Ovary (tissue), 9 donors: ENCODE measurements around the gene ANO1. TPM values are rescaled to one million over a fixed set of nuclear protein-coding genes. Genes with fewer than 3 reads are reported as not detected.

ENCODE experiments used
- DNase-seq, 5 donors: peaks; one replicate each; pipeline ENCODE4 v3.0.0-alpha.2; 2019 to 2020
- H3K27ac ChIP-seq, 2 donors: fragments of 200-600 bp; one replicate each; pipeline versions ENCODE4 v1.5.1 to v1.8.0; 2019 to 2022
- H3K27me3 ChIP-seq: fragments of 200-600 bp; one replicate; pipeline ENCODE4 v1.8.0; 2022
- H3K36me3 ChIP-seq: fragments of 200-600 bp; sonication (generic); one replicate; pipeline ENCODE4 v1.5.1; 2019
- H3K4me1 ChIP-seq: one replicate; pipeline ENCODE4 v1.8.1; 2013; ENCODE audit warnings: mild to moderate bottlenecking, moderate library complexity; ENCODE audit not compliant: insufficient read depth
- H3K4me3 ChIP-seq: fragments of 200-600 bp; sonication (generic); one replicate; pipeline ENCODE4 v1.5.1; 2017
- H3K9me3 ChIP-seq, 2 donors: fragments of 200-600 bp in 1 of 2; sonication (generic) in 1 of 2; one replicate each; pipeline versions ENCODE4 v1.5.1 to v1.8.1; 2013 to 2019; ENCODE audit warnings: mild to moderate bottlenecking in 1 of 2, moderate library complexity in 1 of 2
- CTCF ChIP-seq, 3 donors: fragments of 450-650 bp in 2 of 3; fragments of 200-600 bp in 1 of 3; IDR thresholded peaks; one replicate each; pipeline versions ENCODE4 v1.5.1 to v1.8.0; 2016 to 2022; ENCODE audit warnings: antibody characterized with exemption in 3 of 3, mild to moderate bottlenecking in 1 of 3
- EP300 ChIP-seq: sonication (generic); formaldehyde crosslinking; IDR thresholded peaks from one replicate; pipeline ENCODE4 v1.6.1; 2017; ENCODE audit warnings: antibody characterized with exemption
- POLR2A ChIP-seq: fragments of 450-650 bp; IDR thresholded peaks from one replicate; pipeline ENCODE4 v1.6.1; 2017; ENCODE audit warnings: antibody characterized with exemption, mild to moderate bottlenecking, moderate library complexity
- WGBS, 3 donors: extraction: QIAGEN DNeasy Blood & Tissue Kit in 1 of 3; methylation state at CpG; one replicate each; pipeline versions ENCODE4 v1.1.5 to v1.1.7; 2013 to 2017; 5-methylcytosine and 5-hydroxymethylcytosine counted together
- intact Hi-C, 4 donors: fragments of 100-400 bp; cut with DNase I; formaldehyde crosslinking; loops; one replicate each; pipeline versions ENCODE4 v1.11.0 to v1.15.1; 2022 to 2023
- polyA plus RNA-seq, 2 donors: library from polyadenylated mRNA; stranded (reverse); fragments of 200-250 nt in 1 of 2; fragments of 350-450 nt in 1 of 2; fragmentation: Illumina TruSeq in 1 of 2; extraction: RNeasy Lipid Tissue Mini Kit (QIAGEN cat#74804) in 1 of 2; gene quantifications; one replicate each; pipeline ENCODE4 v1.2.3, GENCODE V29; 2013 to 2014
- total RNA-seq, 7 donors: library from RNA; depleted of rRNA in 2 of 7; stranded (reverse); fragments of >200 nt in 2 of 7; fragmentation: NEBNext Ultra II Directional in 3 of 7; extraction: Animal tissue kit (Norgen Biotek cat#: 25700) in 3 of 7; gene quantifications; one replicate each; pipeline versions ENCODE4 v1.1.0 to v1.2.4, GENCODE V29; 2016 to 2023
- donor health status: DM: no; HTN: no; CAD: no; lungs with moderate emphysema.
- donor health status: DM: no; HTN: no; CAD: no.
- donor health status: Bipolar disorder and iron deficiency.
- donor health status: DM: yes; HTN: yes; CAD: no.
- donor health status: DM: no; HTN: no; CAD: no.
- donor health status: DM: yes; HTN: yes; CAD: no.

The ANO1 gene
- total and polyA plus RNA-seq, 9 donors, result 1.7 to 59.1 (median 8.6) TPM

GRCh38 chr11:70226967-70227366, 148.8 kb downstream of the ANO1 start:
- intact Hi-C loops, result no loop called here

GRCh38 chr11:70229737-70230136, 151.6 kb downstream of the ANO1 start:
- no peak for DNase-seq
- intact Hi-C loops, result no loop called here
- H3K4me3 ChIP-seq, result no peak overlapping the region
- no peaks in the 10 kb centered on the region for H3K9me3 ChIP-seq
- H3K27ac ChIP-seq, result no peak overlapping the region
- H3K36me3 ChIP-seq, result no peaks in the 10 kb centered on the region
- WGBS, 3 donors, result 88 to 95% (median 93%) methylated on average over 10 of the region's 10 CpGs
- TF ChIP-seq POLR2A (no peak), CTCF (IDR thresholded peaks at IDR 0.05) (no peak), EP300 (no peak)
- no peaks in the 10 kb centered on the region for H3K4me1 ChIP-seq
- no peaks in the 10 kb centered on the region for H3K27me3 ChIP-seq

More at GRCh38 chr11:70226967-70227366, 148.8 kb downstream of the ANO1 start:
- H3K9me3 ChIP-seq, result no peaks in the 10 kb centered on the region
- no peak for TF ChIP-seq CTCF (IDR thresholded peaks at IDR 0.05)
- TF ChIP-seq EP300, result no peak
- TF ChIP-seq POLR2A, result no peak
- H3K36me3 ChIP-seq, result no peaks in the 10 kb centered on the region
- no peak overlapping the region for H3K4me3 ChIP-seq
- DNase-seq, result no peak
- no peak overlapping the region for H3K27ac ChIP-seq
- WGBS, 3 donors, result 56 to 68% (median 62%) methylated on average over 8 to 9 of the region's 9 CpGs
- H3K4me1 ChIP-seq, result no peaks in the 10 kb centered on the region
- no peaks in the 10 kb centered on the region for H3K27me3 ChIP-seq

GRCh38 chr11:70230151-70230839, 152.2 kb downstream of the ANO1 start:
- no peaks in the 10 kb centered on the region for H3K27me3 ChIP-seq

More at GRCh38 chr11:70230151-70230839, 152.2 kb downstream of the ANO1 start:
- 61 to 64% (median 63%) methylated on average over 8 of the region's 8 CpGs for WGBS, 3 donors
- intact Hi-C loops, result no loop called here
- H3K36me3 ChIP-seq, result no peaks in the 10 kb centered on the region
- no peak overlapping the region for H3K4me3 ChIP-seq
- no peaks in the 10 kb centered on the region for H3K9me3 ChIP-seq
- no peak overlapping the region for H3K27ac ChIP-seq
- no peaks in the 10 kb centered on the region for H3K4me1 ChIP-seq
- TF ChIP-seq EP300 (no peak), POLR2A (no peak), CTCF (IDR thresholded peaks at IDR 0.05) (no peak)
- DNase-seq, result no peak
